ENCODE measurements around the gene EHMT1. TPM values are rescaled to one million over a fixed set of nuclear protein-coding genes. Genes with fewer than 3 reads are reported as not detected.

The EHMT1 gene
- total and polyA plus RNA-seq, 2 of the 8 experiments (the other 6 are each of a cell fraction or from before 2014, with no cell fraction given): 95.7 to 163 TPM

DNA sequence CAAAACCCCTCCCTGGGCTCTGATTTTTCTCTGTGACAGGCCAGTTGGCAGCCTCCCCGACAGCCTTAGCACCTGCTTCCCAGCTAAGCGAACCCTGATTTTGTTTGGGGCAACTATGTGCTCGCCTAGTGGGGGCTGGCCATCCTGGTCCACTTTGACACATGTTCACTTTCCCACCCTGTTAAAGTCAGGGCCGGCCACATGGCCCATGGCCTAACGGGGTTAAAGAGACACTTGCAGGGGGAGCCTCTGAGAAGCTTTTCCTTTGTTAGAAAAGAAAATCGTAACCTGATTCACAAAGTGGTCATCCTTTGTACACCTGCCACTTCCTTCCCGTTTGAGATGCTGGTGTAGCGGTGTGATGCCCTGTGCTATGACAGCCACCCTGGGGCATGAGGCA lies 257.5 kb downstream of the EHMT1 start:
- H2AK5ac ChIP-seq (ENCODE audit: low read depth, low read length): no peak overlapping the region

More for the DNA sequence above, 257.5 kb downstream of the EHMT1 start:
- no peak overlapping the region for H3K56ac ChIP-seq (replicated peaks; ENCODE audit: insufficient read length, low read depth, low read length)
- H3K4ac ChIP-seq (replicated peaks; ENCODE audit: insufficient read length, low read depth, low read length): no peak overlapping the region
- H3K18ac ChIP-seq (ENCODE audit: extremely low read depth, low read length): no peak overlapping the region
- no peak overlapping the region for H3K14ac ChIP-seq (ENCODE audit: insufficient read length)
- H4K8ac ChIP-seq (ENCODE audit: extremely low read depth, insufficient read depth, low read length): no peak overlapping the region
- peaks cover 0 to 8% (median 4%) of the 10 kb centered on the region in 4 experiments; a peak in 5 of 7 replicates for H3K27me3 ChIP-seq (replicated peaks in 1 of 4; ENCODE audit: control insufficient read depth in 3 of 4, extremely low read depth in 1 of 4, insufficient read depth in 3 of 4, low read length in 3 of 4)
- H3K36me3 ChIP-seq (ENCODE audit: control insufficient read depth in 2 of 4, insufficient read depth in 4 of 4, low read length in 3 of 4): peaks cover 0 to 3% (median 0%) of the 10 kb centered on the region in 4 experiments; a peak in 1 of 8 replicates
- H2BK15ac ChIP-seq (ENCODE audit: low read length): no peak overlapping the region
- H3K23me2 ChIP-seq (ENCODE audit: low read depth, low read length): peaks cover 6% of the 10 kb centered on the region
- H3K23ac ChIP-seq (ENCODE audit: insufficient read length): no peak overlapping the region
- H2AFZ ChIP-seq (ENCODE audit: low read length): no peak overlapping the region
- no peak overlapping the region for H4K91ac ChIP-seq (replicated peaks; ENCODE audit: insufficient read length, low read length)
- H2BK120ac ChIP-seq (replicated peaks; ENCODE audit: low read depth, low read length): no peak overlapping the region
- no peak overlapping the region for H2BK12ac ChIP-seq (ENCODE audit: low read depth, low read length)
- no peak overlapping the region for H3K27ac ChIP-seq (ENCODE audit: low read depth, low read length)
- ChIA-PET POLR2A (ENCODE audit: partially characterized antibody) (interaction anchor here (1.2 kb wide), 1 partner anchor 9 kb away, joined by 3 read pairs; no protein-coding TSS in a partner anchor), CTCF (ENCODE audit: partially characterized antibody) (interaction anchor here (1.0 to 1.4 kb wide), 3 partner anchors 10 to 280 kb away, joined by 3 read pairs; no protein-coding TSS in a partner anchor)
- DNase-seq (ENCODE audit: low read depth in 1 of 2, low spot score in 2 of 2): no peak
- no peak overlapping the region for H3K4me3 ChIP-seq (ENCODE audit: extremely low read depth in 1 of 4, insufficient read depth in 2 of 4, low read depth in 3 of 4, low read length in 4 of 4)
- peaks cover 7% of the 10 kb centered on the region; the same call in 1 of the 2 replicates for H3K79me1 ChIP-seq (ENCODE audit: low read depth, low read length)
- no peak overlapping the region for H2BK5ac ChIP-seq (ENCODE audit: low read depth, low read length)
- no peaks in the 10 kb centered on the region for H3K79me2 ChIP-seq (ENCODE audit: control insufficient read depth in 1 of 2, insufficient read depth in 2 of 2, low read length in 2 of 2)
- TF ChIP-seq CHD1 (IDR thresholded peaks at IDR 0.05; ENCODE audit: low read depth, low read length) (no peak), CEBPB (IDR thresholded peaks at IDR 0.05; ENCODE audit: low read depth, low read length) (no peak), BACH1 (IDR thresholded peaks at IDR 0.05; ENCODE audit: low read length) (no peak), HDAC2 (IDR thresholded peaks at IDR 0.05; ENCODE audit: borderline replicate concordance in 1 of 2, low read depth in 2 of 2, low read length in 2 of 2) (no peak), NRF1 (IDR thresholded peaks at IDR 0.05; ENCODE audit: low read depth, low read length) (no peak), SIN3A (conservative IDR thresholded peaks at IDR 0.05 in 1 of 2, IDR thresholded peaks at IDR 0.05 in 1 of 2; ENCODE audit: low read depth in 1 of 2, low read length in 2 of 2) (no peak), BCL11A (IDR thresholded peaks at IDR 0.05; ENCODE audit: low read depth in 2 of 2, low read length in 2 of 2) (no peak), CBX5 (IDR thresholded peaks at IDR 0.05; ENCODE audit: low read depth, low read length) (no peak)
- TF ChIP-seq, protein P1, sequence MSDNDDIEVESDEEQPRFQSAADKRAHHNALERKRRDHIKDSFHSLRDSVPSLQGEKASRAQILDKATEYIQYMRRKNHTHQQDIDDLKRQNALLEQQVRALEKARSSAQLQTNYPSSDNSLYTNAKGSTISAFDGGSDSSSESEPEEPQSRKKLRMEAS (IDR thresholded peaks at IDR 0.05): no peak
- TF ChIP-seq, protein P2, sequence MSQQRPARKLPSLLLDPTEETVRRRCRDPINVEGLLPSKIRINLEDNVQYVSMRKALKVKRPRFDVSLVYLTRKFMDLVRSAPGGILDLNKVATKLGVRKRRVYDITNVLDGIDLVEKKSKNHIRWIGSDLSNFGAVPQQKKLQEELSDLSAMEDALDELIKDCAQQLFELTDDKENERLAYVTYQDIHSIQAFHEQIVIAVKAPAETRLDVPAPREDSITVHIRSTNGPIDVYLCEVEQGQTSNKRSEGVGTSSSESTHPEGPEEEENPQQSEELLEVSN (IDR thresholded peaks at IDR 0.05): no peak
- H3K9ac ChIP-seq (replicated peaks in 1 of 4; ENCODE audit: extremely low read depth in 1 of 4, low read depth in 3 of 4, low read length in 3 of 4): no peak overlapping the region
- 89% methylated on average over 8 of the region's 8 CpGs; no CpG with 5 or more reads in 1 of the 2 experiments for WGBS, 2 experiments (ENCODE audit: extremely low coverage in 1 of 2, insufficient coverage in 1 of 2, insufficient read length in 1 of 2, insufficient replicate concordance in 2 of 2, low coverage in 1 of 2, low lambda C conversion rate in 2 of 2, missing lambda C conversion rate in 1 of 2)
- peaks cover 6 to 73% of the 10 kb centered on the region in 2 experiments; a peak in 3 of 4 replicates for H3K9me3 ChIP-seq (ENCODE audit: insufficient read depth in 2 of 2, low read depth in 1 of 2, low read length in 1 of 2)
- H3K4me2 ChIP-seq (ENCODE audit: insufficient read depth in 1 of 2, low read depth in 2 of 2, low read length in 2 of 2): no peak overlapping the region
- no peak overlapping the region for H4K5ac ChIP-seq (ENCODE audit: insufficient read length, low read depth, low read length)
- peaks cover 0 to 6% (median 0%) of the 10 kb centered on the region in 4 experiments; a peak in 1 of 7 replicates for H3K4me1 ChIP-seq (replicated peaks in 1 of 4; ENCODE audit: control insufficient read depth in 3 of 4, insufficient read depth in 4 of 4, low read length in 3 of 4)
- no peak overlapping the region for H2BK20ac ChIP-seq (ENCODE audit: low read length)
- no peak for FAIRE-seq
- H4K20me1 ChIP-seq (replicated peaks in 1 of 2; ENCODE audit: control insufficient read depth in 1 of 2, insufficient read depth in 2 of 2, low read length in 2 of 2): peaks cover 0 to 24% of the 10 kb centered on the region in 2 experiments

Data from H1 (cell line).